Subcutaneous adipose tissue (tissue), 4 donors: ENCODE data around the gene SEPSECS. TPM values are rescaled to one million over a fixed set of nuclear protein-coding genes. Genes with fewer than 3 reads are reported as not detected.

ENCODE experiments used
- total RNA-seq, 4 donors: library from RNA; depleted of rRNA; stranded (reverse); fragments of >200 nt; gene quantifications; one replicate each; pipeline ENCODE4 v1.1.0, GENCODE V29; 2016
- TF ChIP-seq, protein P1 (sequence below): fragments of 450-650 bp; IDR thresholded peaks from one replicate; pipeline ENCODE4 v1.5.1; 2016; ENCODE audit warnings: low read depth, mild to moderate bottlenecking, control low read depth, antibody characterized with exemption, moderate library complexity

Gene SEPSECS
- total RNA-seq, 4 donors from 2014 or later, result 10.9 to 14.7 (median 11.7) TPM

DNA sequence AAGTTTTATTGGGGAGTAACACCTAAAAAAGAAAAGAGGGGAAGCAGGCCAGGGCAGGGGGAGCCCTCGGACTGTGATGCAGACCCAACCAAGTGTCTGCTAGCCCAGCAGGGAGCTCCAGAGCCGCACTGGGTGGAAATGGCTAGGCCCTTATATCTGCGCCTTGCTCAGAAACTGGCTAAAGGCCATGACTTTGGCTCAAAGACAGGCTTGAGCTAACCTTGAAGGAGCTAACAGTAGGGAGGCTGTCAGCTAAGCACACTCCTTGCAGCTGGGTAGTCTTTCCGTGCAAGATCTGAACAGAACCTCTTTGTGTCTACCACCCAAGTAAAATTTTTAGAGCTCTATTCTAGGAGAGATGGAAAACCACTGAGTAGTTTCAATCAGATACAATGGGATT lies 43.0 kb downstream of the SEPSECS start:
- TF ChIP-seq, protein P1, sequence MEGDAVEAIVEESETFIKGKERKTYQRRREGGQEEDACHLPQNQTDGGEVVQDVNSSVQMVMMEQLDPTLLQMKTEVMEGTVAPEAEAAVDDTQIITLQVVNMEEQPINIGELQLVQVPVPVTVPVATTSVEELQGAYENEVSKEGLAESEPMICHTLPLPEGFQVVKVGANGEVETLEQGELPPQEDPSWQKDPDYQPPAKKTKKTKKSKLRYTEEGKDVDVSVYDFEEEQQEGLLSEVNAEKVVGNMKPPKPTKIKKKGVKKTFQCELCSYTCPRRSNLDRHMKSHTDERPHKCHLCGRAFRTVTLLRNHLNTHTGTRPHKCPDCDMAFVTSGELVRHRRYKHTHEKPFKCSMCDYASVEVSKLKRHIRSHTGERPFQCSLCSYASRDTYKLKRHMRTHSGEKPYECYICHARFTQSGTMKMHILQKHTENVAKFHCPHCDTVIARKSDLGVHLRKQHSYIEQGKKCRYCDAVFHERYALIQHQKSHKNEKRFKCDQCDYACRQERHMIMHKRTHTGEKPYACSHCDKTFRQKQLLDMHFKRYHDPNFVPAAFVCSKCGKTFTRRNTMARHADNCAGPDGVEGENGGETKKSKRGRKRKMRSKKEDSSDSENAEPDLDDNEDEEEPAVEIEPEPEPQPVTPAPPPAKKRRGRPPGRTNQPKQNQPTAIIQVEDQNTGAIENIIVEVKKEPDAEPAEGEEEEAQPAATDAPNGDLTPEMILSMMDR, result no peak

- TF ChIP-seq, protein P1, result no peak
Observed at GRCh38 chr4:25113915-25114904, 46.0 kb downstream of the SEPSECS start.

DNA sequence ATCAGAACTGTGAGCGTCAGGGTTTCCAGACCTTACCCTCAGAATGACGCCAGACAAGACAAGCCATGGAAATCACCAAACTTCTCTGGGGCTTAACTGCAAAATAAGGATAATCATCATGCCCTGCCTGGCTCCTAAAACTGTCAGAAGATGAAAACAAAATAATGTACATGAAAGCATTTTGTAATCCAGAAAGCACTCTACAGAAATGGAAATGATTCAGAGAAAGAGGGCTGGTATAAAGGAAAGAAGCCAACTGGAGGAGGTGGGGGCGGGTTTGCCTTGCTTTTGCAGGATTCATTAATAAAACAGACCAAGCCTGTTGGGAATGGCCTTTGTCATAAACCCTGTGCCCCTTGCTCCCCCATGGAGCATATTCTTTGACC lies 47.3 kb downstream of the SEPSECS start:
- TF ChIP-seq, protein P1, result no peak

DNA sequence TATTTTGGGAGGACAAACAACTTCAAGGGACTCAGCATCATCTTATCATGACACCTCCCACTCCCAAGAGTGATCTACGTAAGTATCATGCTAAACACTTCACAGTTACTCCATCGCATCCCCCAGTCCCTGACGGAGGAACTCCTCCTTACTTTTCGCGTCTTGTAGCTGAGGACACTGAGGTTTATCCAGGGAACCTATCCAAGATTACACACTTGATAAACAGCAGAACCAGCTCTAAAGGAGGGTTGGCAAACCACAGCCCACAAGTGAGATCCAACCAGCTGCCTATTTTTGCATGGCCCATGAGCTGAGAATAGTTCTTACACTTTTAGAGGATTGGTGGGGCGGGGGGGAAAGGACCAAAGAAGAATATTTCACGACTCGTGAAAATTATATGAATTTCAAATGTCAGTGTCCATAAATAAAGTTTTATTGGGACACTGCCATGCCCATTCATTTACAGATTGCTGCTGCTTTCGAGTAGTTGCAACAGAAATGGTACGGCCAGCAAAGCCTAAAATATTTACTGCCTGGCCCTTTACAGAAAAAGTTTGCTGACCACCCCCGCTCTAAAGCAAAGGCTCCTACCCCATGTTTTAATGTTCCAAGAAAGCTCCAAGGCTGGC lies 47.8 kb downstream of the SEPSECS start:
- TF ChIP-seq, protein P1, result no peak

- TF ChIP-seq, protein P1, result no peak
Observed at GRCh38 chr4:25111648-25112196, 48.5 kb downstream of the SEPSECS start.

- TF ChIP-seq, protein P1, result no peak
Observed at GRCh38 chr4:25110527-25111329, 49.5 kb downstream of the SEPSECS start.
